ENCODE data around the gene DPPA2.

DNA sequence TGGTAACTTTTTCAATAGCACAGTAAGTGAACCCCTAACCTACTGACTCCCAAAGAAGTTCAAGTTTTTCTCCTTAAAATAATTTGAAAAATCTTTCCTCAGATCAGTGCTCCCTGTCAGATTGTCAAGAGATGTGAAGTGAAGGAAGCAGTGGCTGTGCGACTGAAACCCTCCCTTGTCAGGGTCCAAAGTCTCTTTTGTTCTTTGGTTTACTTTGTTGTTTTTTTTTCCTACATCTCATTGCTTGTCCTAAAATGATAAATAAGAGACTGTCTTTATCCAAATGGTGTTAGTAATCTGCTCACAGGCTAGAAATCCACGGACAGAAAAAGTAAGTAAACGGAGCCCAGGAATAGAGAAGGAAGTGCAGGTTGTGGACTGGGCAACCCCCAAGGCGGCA lies 22.0 kb upstream of the DPPA2 start:
- TF ChIP-seq EZH2 (IDR thresholded peaks at IDR 0.05; ENCODE audit: borderline replicate concordance, low read depth, low read length, poor library complexity, severe bottlenecking): no peak
- TF ChIP-seq, protein P1, sequence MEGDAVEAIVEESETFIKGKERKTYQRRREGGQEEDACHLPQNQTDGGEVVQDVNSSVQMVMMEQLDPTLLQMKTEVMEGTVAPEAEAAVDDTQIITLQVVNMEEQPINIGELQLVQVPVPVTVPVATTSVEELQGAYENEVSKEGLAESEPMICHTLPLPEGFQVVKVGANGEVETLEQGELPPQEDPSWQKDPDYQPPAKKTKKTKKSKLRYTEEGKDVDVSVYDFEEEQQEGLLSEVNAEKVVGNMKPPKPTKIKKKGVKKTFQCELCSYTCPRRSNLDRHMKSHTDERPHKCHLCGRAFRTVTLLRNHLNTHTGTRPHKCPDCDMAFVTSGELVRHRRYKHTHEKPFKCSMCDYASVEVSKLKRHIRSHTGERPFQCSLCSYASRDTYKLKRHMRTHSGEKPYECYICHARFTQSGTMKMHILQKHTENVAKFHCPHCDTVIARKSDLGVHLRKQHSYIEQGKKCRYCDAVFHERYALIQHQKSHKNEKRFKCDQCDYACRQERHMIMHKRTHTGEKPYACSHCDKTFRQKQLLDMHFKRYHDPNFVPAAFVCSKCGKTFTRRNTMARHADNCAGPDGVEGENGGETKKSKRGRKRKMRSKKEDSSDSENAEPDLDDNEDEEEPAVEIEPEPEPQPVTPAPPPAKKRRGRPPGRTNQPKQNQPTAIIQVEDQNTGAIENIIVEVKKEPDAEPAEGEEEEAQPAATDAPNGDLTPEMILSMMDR (conservative IDR thresholded peaks at IDR 0.05; ENCODE audit: low read depth, low read length): no peak
